ENCODE measurements around the gene KDELR1.

GRCh38 chr19:48392860-48393558 lies 1.7 kb upstream of the KDELR1 start:
- no peak for TF ChIP-seq POLR2AphosphoS5 (IDR thresholded peaks at IDR 0.05)
- TF ChIP-seq CTCF (IDR thresholded peaks at IDR 0.05): no peak
- no peak for TF ChIP-seq POLR2A (IDR thresholded peaks at IDR 0.05)
